ENCODE measurements around the gene AKAP8L.

Gene AKAP8L

GRCh38 chr19:15432629-15433518, 14.1 kb upstream of the AKAP8L start:
- peak; percentile 88 for DNase-seq

GRCh38 chr19:15432018-15432494, 13.3 kb upstream of the AKAP8L start:
- no peak for DNase-seq

GRCh38 chr19:15431396-15432017, 12.7 kb upstream of the AKAP8L start:
- no peak for DNase-seq

DNA sequence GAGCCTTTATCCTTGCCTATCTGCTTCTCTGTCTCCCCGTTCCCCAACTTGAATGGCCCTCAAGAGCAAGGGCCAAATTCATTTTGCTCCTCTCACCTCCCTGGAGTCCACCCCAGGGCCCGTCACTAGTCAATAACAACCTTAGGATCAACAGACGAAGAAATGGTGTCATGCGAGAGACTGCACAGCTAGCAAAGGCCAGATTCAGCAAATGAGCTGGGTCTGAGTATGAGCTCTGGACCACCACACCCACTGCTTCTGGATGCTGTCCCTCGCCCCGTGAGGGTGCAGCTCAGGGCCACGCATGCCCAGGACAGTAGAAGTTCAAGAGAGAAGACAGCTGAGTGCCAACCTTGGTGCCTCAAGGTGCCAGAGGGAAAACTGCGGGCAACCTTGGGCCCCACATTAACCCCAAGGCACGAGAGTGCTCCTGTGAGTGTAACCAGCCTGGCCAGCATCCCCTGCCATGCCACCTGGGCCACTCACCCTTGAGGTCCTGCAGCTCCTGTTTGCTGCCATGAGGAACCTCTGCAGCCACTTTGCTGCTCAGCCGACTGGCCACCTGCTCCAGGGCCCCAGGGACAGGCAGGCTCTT, 11.8 kb upstream of the AKAP8L start:
- no peak for DNase-seq

DNA sequence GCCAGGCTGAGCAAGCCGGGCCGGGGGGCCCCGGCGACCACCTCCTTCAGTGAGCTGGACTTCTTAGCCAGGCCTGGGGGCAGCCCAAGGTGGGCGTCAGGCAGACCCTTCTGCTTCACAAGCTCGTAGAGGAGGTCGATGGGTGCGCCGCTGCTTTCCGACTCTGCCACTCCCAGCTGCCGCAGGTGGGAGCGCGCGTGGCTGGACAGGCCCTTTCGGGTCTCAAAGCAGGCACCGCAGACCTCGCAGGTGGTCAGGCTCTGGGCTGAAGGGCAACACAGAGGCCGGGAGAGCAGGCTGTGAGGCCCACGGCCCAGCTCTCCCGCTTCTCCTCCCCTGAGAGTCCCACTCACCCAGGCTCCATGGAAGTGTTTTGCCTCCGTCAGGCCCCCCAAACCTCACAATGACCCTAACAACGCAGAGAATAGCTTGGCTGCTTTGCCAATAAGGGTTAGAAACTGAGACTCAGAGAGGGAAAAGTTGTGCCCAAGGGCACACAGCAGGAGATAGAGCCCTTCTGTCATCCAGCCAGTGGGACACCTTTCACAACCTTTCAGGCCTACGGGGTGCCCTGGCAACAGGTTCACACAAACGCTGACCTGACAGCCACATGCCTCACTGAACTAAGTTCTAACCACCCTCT, 11.2 kb upstream of the AKAP8L start:
- DNase-seq = no peak

DNA sequence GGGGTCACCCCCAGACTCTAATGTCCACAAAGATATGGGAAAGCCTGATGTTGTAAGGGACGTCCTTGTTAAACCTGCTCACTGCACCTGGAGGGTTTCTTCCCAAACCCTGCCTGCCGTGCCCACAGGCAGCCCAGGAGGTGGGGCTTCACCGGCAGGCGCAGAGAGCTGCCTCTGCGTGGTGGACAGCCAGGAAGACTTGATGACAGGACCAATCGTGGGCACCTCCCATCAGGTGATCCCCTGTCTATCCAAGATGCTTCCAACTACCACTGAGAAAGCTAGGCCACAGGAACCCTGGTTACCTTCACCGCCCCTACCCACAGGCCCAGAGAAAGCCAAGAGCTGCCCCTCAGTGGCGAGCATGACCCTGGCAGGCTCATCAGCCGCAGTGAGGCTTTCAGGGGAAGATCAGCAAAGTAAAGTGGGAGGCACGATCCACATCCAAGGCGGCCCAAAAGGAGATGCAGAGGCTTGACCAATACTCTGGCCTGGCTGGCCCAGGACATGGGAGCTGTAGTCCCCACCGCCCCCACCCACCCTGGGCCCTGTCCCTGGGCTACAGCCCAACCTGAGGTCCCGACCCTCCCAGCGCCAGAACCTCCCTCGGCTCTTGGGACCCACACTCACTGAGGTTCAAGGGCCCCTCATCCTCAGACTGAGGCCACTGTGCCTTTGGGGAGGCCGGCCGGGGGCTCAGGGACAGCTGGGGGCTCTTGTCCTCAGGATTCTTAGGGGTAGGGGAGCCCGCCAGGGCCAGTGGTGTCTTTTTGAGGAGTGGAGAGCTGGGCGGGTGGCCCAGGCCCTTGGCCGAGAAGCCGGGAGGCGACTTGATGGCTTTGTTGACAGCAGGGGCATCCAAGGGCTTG, 10.4 kb upstream of the AKAP8L start:
- DNase-seq = no peak

- no peak for DNase-seq
Observed at GRCh38 chr19:15427991-15428471, 9.2 kb upstream of the AKAP8L start.

GRCh38 chr19:15427350-15427700, 8.5 kb upstream of the AKAP8L start:
- DNase-seq = no peak

DNA sequence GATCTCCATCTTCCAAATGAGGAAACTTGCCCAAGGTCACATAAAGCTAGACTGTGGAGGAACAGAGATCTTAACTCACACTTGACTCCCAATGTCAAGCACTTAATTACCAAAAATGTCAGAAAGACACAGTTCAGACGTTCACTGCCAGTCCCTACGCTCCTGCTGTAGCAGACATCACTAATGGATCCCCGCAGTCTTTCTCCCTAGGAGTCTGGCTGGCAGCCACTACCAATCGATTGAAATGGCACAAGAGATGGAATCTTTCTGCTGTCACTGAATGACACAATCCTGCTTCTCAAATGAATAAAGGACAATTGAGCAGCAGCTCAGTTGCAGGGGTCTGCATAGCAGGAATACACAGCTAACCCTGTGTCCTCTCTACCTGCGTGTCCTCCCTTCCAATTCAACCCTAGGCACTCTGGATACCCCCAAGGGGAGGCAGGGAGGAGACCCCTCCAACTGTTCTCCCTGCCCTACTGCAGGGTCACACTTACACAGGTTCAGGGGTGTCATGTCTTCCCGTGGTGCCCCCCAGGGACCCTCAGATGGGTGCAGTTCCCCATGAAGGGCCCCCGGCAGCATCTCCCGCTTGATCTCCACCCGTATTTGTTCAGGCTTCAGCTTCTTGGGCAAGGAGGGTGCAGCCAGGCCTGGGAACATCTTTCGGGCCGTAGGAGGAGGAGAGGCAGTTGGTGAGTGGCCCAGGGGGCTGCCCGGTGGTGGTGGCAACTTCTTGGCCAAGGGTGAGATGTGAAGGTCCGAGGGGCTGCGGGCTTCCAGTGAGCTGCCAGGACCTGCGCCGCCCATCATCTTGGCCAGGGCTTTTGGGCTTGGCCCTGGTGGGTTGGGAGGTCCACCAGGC, 7.9 kb upstream of the AKAP8L start:
- DNase-seq = no peak

DNA sequence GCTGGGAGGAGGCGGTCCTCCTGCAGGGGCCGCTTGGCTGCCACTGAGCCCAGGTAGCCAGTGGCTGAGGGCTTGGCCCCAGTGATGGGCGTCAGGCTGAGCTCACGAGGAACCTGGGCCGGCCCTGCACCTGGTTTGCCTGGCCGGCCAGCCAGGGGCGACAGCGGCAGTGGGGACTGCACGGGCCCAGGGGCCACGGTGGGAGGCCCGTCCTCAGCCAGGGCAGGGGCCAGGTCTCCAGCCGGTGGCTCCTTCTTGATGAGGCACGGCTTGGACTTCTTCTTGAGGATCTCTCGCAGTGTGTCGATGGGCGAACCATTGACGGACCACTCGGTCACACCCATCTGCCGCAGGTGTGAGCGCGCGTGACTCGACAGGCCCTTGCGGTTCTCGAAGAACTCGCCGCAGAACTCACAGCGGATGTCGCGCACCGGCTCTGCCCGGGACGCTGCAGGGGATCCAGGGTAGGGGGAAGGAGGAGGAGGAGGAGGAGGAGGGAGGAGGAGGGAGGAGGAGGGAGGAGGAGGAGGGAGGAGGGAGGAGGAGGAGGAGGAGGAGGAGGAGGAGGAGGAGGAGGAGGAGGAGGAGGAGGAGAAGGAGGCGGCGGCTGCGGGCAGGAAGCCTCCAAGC, 6.6 kb upstream of the AKAP8L start:
- DNase-seq = no peak

DNA sequence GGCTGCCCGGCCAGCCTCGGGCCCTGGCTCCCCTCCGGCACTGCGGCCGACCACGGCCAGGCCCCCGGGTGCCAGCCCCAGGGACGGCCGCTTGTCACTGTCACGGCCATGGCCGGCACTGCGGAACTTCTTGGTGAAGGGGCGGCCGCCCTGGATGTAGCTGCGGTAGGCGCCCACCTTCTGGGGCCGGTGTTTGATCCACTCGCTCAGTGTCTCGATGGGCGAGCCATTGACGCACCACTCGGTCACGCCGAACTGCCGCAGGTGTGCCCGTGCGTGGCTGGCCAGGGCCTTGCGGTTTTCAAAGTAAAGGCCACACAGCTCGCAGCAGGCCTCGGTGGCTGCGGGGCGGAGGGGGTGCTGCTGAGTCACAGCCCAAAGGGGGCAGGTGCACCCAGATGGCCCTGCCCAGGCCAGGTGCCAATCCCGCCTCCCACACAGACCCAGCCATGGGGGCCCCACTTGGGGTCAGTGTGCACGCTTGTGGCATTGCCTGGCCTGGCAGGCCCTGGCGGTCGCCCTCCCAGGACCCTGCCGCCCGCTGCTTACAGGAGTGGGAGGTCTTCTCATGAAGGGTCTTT, 6.0 kb upstream of the AKAP8L start:
- DNase-seq = no peak

- no peak for DNase-seq
Observed at GRCh38 chr19:15424121-15424520, 5.3 kb upstream of the AKAP8L start.

DNA sequence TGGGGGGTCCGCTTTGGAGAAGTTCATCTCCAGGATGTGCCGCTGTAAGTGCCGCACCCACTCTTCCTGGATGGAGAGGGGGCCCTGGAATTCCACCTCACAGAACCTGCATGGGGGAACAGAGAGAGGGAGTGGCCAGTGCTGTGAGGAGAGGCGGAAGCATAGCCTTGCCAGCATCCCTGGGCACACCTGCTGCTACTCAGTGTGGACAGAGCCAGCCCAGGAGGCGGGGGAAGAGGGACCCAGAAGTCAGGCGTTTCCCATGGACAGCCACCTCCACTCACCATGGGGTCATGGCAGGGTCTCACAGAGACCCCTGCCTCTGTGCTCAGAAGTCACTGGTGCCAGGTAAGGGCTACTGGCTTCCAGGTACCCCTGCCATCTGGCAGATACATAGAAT, 4.3 kb upstream of the AKAP8L start:
- no peak for DNase-seq

GRCh38 chr19:15422296-15423075, 3.7 kb upstream of the AKAP8L start:
- DNase-seq = no peak

- no peak for DNase-seq
Observed at GRCh38 chr19:15421721-15422260, 3.0 kb upstream of the AKAP8L start.

DNA sequence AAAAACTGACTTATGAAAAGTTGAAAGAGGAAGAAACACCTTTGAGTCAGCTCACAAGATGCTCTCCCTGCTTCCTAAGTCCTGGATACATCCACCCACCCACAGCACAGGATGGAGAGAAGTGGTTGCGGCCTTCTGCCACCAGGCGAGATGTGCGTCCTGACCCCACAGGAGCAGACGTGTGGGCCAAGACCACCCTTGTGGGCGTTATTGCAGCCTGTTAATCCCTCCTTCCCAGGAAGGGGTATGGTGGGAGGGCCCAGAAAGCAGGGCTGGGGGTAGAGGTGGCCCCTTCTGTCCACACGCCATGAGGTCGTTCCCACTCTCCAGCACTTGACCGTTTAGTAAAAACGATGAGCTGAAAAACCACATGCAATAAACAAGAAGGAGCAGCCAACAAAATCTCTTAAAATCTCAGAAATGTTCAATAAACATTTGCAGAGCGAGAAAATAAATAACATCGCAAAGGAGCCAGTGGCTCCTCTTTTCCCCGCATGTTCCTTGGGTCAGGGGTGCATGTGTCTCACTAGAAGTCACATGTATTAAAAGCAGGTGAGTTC, 2.4 kb upstream of the AKAP8L start:
- no peak for DNase-seq

DNA sequence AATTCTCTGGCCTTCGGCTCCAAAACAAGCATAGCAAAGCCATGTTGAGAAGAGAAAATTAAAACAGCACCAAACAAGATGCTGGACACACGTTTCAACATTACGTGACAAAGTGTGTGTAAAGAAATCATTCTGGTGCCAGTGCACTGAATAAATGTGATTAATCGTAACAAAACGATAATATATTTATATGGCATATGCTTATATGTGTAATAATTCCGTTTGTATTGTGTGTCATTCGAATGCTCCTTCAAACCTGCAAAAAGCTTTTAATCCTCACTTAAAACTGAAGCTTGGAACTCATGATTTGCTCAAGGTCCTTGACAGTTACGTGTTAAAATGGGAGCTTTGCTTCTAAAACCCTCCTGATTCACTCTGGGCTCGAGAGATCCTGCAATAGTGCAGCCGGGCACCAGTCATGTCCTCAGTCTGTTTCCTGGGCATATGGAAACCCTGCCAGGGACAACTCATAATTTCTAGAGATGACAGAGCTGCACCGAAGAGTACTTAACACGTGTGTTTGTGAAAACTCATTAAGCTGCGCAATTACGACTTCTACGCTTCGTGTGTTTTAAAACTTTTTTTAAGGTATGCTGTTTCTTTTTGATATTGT, 731 bp upstream of the AKAP8L start:
- DNase-seq = no peak

- no peak for DNase-seq
Observed at GRCh38 chr19:15418231-15418578, 583 bp downstream of the AKAP8L start.

DNA sequence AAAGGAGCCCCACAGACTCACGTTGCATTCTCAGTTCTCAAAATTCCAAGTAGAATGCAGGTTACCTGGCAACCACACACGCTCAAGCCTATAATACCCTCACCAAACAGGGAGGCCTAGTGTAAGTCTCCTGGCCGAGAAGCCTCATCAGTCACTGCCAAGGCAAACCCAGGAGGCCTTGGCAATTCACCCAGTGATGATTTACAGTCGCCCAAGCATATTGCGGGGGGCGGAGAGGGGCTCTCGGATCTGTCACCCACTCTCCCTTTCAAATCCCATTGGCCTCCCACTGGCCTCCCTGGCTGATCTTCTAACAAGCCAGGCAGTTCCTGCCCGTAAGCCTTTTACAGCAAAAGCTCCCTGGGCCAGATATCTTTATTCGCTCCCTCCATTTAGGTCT, 1.1 kb downstream of the AKAP8L start:
- DNase-seq = no peak
